HG03432 (cell line): ENCODE results near the gene R3HCC1L.

ENCODE experiments used
- ATAC-seq: cut with Tn5 transposase; IDR thresholded peaks from one replicate; pipeline ENCODE4 v1.9.1; 2021; ENCODE audit warnings: mild to moderate bottlenecking, moderate library complexity; ENCODE audit not compliant: unreplicated experiment

The R3HCC1L gene

DNA sequence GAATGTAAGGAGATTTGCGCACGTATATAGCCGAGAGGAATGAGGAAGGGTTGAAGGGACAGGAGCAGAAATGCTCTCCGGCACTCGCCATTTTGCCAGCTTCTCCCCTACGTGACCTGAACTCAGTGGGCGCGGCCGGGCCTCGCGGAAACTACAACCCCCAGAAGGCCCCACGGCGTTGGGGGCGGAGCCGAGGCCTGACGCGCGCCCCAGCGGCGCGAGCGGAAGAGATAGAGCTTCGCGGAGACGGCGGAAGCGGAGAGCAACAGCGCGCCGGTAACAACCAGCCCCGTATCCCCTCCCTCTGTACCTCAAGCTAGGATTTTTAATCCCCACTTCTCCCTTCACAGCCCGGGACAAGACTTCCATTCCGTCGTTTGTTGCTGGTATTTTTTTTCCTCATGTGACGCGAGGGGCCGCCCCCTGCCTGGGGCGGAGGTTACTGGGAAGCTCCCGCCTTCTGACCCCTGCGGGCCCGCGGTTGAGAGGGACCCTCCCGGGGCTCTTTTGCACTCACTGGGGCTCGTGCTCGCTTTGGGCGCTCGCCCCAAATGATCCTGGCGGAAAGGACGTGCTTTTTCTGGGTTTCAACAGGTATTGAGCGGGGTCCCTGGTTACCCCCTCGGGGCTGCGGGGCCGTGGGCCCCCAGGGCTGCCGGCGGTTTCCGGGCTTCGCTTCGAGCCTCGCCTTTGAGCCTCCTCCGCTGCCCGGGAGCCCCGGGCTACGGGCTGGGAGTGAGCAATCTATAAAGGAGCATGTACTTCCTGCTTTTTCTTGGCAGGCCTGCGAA is at the start of gene R3HCC1L:
Gene R3HCC1L, plus strand, starts transcription at position 227 of the 791 bp plus-strand sequence. CDS start 73,458 bp downstream, outside the sequence.
- peak; percentile 93 for ATAC-seq

DNA sequence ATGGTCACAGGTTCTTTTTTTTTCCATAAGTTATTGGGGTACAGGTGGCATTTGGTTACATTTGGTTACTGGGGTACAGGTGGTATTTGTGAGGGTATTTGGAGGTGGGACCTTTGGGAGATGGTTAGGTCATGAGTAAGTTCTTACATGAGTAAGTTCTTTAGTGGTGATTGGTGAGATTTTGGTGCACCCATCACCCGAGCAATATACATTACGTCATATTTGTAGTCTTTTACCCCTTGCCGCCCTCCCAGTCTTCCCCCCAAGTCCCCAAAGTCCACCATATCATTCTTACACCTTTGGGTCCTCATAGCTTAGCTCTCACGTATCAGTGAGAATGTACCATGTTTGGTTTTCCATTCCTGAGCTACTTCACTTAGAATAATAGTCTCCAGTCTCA is 49.2 kb upstream of the R3HCC1L start:
- no peak for ATAC-seq

- no peak for ATAC-seq
These were observed 47.4 kb upstream of the R3HCC1L start for GRCh38 chr10:98086837-98087708.

GRCh38 chr10:98088186-98088971 is 46.1 kb upstream of the R3HCC1L start:
- no peak for ATAC-seq

GRCh38 chr10:98090822-98091221 is 43.6 kb upstream of the R3HCC1L start:
- ATAC-seq: no peak

GRCh38 chr10:98096316-98096715 is 38.1 kb upstream of the R3HCC1L start:
- no peak for ATAC-seq

- no peak for ATAC-seq
These were observed 37.7 kb upstream of the R3HCC1L start for GRCh38 chr10:98096731-98097130.

GRCh38 chr10:98097175-98097574 is 37.3 kb upstream of the R3HCC1L start:
- ATAC-seq: no peak

- no peak for ATAC-seq
These were observed 36.8 kb upstream of the R3HCC1L start for GRCh38 chr10:98097616-98098015.

GRCh38 chr10:98098247-98098646 is 36.2 kb upstream of the R3HCC1L start:
- ATAC-seq: no peak

DNA sequence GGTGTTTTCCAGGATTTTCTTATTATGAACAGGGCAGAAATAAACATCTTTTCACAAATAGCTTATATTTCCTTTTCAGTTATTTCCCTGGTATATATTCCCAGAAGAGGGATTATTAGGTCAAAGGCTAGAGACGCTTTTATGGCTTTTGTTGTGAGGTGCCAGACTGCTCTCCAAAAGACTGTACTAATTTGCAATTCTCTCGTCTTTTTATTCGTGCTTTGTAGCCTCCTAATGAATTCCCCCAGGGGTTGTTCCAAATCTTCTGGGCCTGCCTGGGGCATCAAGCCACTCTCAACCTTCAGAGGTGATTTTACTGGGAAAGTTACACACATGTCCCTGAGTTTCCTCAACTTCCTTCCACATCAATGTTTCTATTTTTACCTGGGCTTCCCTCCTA is 34.0 kb upstream of the R3HCC1L start:
- ATAC-seq: no peak

GRCh38 chr10:98101366-98101765 is 33.1 kb upstream of the R3HCC1L start:
- ATAC-seq: no peak

DNA sequence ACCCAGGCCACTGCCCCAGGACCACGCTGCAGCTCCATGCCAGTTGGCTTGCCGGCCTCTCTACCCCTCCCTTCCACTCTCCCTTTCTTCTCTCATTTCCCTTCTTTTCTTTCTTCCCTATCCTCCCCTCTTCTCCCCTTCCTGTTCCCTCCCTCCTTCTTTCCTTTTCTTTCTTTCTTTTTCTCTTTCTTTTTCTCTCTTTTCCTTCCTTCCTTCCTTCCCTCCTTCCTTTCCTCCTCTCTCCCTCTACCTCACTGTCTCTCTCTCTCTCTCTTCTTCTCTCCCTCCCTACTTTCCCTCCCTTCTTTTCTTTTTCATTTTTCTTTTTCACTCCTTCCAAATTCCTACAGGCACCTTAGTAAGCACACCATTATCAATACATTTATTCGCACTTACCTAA is 30.3 kb upstream of the R3HCC1L start:
- ATAC-seq: no peak

GRCh38 chr10:98106531-98106930 is 27.9 kb upstream of the R3HCC1L start:
- no peak for ATAC-seq

DNA sequence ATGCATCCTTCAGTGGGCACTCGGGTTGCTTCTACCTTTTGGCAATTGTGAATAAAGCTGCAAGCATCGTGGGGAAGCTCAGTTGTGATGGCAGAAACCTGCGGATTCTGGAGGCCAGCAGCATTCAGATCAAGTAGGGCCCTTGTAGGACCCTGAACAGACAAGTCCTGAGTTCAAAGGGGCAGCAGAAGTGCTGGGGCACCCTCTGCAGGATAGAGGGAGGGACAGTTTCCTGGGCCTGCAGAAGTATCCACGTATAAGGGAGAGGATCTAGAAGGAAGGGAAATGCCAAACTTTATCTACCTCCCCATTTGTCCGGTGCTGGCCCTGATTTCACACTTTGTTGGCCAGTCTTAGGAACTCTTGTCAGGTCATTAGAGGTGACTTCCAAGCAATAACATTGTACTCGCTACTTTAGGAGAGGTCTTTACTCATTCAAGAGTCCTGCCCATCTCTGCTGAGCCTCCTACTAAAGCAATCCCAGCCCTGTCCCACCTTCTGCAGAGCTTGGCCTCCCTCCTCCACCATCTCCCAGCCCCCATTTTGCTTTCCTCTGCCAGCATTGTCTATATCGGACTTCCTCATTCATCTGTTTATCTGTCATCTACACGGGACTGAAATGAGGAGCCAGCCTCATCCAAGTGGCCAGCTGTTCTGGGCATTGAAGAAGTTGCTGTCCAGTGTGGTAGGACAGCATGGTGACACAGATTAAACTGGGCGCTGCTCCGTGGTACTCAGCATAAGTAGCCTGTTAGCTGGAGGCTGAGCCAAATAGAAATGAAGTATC is 26.6 kb upstream of the R3HCC1L start:
- ATAC-seq: no peak

DNA sequence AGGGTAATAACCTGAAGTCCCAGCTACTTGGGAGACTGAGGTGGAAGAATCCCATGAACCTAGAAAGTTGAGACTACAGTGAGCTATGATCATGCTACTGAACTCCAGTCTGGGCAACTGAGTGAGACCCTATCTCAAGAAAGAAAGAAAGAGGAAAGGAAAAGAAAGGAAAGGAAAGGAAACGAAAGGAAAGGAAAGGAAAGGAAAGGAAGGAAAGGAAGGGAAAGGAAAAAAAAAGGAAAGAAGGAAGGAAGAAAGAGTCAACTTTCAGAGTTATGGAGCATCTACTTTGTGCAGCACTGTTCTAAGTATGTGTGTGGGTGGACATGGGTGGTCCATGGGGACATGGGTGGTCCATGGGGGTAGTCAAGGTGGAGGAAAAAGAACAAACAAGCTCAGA is 24.1 kb upstream of the R3HCC1L start:
- ATAC-seq: no peak

GRCh38 chr10:98115031-98115787 is 19.2 kb upstream of the R3HCC1L start:
- ATAC-seq: no peak

DNA sequence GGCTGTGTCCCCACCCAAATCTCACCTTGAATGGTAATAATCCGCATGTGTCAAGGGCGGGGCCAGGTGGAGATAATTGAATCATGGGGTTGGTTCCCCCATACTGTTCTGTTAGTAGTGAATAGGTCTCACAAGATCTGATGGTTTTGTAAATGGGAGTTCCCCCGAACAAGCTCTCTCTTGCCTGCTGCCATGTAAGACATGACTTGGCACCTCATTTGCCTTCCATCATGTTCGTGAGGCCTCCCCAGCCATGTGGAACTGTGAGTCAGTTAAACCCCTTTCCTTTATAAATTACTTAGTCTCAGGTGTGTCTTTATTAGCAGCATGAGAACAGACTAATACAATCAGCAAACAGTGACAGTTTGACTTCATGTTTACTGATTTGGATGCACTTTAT is 14.6 kb upstream of the R3HCC1L start:
- ATAC-seq: no peak

DNA sequence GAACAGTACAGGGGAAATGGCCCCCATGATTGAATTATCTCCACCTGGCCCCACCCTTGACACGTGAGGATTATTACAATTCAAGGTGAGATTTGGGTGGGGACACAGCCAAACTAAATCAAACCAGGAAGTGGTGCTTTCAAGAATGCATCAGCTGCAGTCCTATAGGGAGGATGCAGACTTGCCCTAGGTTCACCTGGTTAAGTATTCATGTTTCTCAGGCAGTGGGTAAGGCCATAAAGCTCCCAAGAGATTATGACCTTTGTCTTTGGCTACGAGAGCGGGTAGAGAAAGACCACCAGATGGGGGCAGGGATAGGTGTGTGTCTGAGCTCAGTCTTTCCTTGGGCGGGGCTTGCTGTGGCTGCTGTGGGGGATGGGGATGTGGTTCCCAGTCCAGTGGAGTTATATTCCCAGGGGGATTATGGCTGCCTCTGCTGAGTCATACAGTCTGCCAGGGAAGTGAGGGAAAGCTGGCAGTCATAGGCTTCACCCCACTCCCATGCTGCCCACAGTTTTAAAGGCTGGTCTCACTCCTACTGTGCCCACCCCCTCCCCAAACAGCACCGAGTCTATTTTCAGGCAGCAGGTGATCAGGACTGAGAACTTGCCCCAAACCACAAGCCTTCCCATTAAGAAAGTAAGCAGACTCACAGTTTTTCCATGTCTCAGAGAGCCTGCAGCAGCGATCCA is 8.4 kb upstream of the R3HCC1L start:
- ATAC-seq: no peak
